MM.1S (cell line): ENCODE measurements around the gene TTC28.

Experiments
- CTCF ChIP-seq: fragments of 300-600 bp; sonication (generic); IDR thresholded peaks from 2 replicates; pipeline ENCODE4 v1.5.1; 2016; ENCODE audit warnings: antibody characterized with exemption, low read length, mixed read lengths
- EZH2phosphoT487 ChIP-seq: fragments of 300-600 bp; sonication (generic); IDR thresholded peaks from 2 replicates; pipeline ENCODE4 v1.6.1; 2018; ENCODE audit warnings: antibody characterized with exemption, low read length

GRCh38 chr22:28473258-28473657, 206.4 kb downstream of the TTC28 start:
- no peak for TF ChIP-seq CTCF
- no peak for TF ChIP-seq EZH2phosphoT487
